SKM-1 (cell line): ENCODE measurements around the gene ARMH4.
A peak's percentile ranks its signal among the peaks of the same experiment; 100 is the strongest.

ENCODE experiments used
- DNase-seq: peaks from one replicate; lab custom pipeline; 2025; ENCODE audit not compliant: unreplicated experiment; lab: John Stamatoyannopoulos, UW

ARMH4 gene, protein sequence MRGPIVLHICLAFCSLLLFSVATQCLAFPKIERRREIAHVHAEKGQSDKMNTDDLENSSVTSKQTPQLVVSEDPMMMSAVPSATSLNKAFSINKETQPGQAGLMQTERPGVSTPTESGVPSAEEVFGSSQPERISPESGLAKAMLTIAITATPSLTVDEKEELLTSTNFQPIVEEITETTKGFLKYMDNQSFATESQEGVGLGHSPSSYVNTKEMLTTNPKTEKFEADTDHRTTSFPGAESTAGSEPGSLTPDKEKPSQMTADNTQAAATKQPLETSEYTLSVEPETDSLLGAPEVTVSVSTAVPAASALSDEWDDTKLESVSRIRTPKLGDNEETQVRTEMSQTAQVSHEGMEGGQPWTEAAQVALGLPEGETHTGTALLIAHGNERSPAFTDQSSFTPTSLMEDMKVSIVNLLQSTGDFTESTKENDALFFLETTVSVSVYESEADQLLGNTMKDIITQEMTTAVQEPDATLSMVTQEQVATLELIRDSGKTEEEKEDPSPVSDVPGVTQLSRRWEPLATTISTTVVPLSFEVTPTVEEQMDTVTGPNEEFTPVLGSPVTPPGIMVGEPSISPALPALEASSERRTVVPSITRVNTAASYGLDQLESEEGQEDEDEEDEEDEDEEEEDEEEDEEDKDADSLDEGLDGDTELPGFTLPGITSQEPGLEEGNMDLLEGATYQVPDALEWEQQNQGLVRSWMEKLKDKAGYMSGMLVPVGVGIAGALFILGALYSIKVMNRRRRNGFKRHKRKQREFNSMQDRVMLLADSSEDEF

DNA sequence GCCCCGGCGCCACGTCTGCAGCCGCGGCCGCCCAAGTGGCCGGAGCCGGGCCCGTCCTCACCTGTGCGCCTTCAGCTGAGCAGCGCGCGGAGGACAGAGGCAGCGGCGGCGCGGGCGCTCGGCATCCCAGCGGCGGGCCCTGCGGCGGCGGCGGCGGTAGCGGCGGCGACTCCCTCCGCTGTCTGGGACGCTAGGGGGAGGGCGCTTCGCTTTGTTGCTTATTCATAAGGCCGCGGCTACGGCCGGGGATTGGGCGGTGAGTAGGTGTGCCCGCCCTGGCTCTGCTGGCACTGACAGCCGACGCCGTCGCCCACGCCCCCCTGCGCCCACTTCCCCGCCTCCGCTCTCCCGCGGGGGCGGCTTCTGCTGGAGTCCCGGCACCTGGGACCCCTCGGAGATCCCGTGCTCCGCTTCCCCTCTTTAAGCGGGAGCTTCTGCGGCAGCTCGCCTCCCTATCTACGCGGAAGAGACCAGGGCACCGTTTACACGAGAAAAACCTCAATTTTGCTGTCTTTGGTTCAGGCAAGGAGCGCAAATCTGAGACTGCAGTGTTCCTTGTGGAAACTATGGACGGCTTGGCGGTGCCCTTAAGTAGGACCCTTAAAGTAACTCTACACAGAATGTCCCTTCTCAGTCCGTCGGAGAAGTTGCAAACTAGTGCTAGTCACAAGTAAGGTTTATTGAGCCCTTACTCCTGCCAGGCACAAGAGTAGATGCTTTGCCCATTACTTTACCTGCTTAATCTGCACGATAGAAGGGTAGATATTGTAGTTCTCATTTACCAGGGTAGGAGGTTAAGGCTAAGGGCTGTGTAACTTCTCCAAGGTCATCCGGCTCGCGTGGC is at the start of gene ARMH4:
Gene ARMH4, minus strand, starts transcription at position 200 of the 844 bp plus-strand sequence. CDS start 12,855 bp downstream, outside the sequence.
- no peak for DNase-seq

DNA sequence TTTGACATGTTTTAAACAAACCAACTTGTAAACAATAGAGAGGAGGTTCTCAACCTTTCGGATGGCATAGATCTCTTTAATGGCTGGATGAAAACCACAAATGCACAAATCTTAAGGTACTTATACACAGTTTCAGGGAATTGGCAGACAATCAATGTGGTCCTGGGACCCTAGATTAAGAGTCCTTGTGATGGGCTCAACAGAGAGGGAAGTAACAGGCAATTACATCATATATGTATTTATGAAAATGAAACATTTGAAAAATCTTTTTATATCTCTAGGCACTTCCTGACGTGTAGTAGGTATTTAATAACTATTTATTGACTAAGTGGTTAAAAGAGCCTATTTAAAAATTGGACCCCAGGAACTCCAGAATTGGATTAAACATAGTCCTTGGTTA is 48.8 kb upstream of the ARMH4 start:
- no peak for DNase-seq

DNA sequence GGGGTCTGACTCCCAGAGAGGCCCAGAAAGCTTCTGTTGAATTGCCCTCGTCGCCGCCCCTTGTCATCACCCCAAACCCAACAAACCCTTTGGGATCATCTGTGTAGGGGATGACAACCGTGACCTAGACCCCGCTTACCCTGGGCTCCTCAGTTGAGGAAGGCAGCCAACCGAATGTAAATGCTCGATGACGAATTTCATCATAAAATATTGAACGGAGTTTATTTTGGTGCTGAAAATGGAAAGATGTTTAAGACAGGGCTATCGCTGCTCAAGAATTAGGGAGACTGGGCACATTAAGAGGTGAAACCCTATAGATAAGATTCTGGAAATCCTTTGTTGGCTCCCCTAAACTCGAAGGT is 48.4 kb upstream of the ARMH4 start:
- no peak for DNase-seq

DNA sequence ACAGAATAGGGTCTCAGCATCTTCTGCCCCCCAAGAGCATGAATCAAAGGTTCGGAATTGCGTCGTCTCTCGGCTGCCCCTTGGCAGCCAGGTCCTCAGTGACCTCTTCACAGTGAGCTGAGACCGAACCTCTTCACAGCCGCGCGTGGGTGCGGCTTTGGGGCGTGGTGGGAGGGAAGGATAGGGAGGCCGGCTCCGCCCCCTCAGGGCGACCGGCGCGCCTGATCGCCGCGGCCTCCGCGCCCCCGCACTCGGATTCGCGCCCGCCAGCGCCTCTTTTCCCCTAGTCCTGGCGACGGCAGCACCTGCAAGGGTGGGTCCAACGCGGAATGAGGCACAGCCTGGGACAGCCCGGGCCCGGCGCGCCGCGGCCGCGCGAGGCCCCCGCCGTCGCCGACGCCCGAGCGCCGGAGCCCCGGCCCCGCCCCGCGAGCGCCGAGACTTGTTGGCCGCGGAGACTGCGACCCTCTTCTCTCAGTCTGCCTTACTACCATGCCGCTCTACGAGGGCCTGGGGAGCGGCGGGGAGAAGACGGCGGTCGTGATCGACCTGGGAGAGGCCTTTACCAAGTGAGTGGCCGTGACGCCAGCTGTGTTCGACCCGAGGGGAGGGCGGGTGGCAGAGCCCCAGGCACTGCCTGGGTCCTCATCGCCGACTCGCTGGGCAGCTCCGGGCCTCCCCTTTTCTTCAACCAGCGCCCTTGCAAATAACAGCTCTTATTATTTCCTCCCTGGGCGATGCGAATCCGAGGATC is 47.9 kb upstream of the ARMH4 start, which contains the start of gene ACTR10:
Gene ACTR10, plus strand, starts transcription at position 424 of the 754 bp plus-strand sequence. Its CDS starts 69 bp downstream, at position 493.
- peak; percentile 28 for DNase-seq

DNA sequence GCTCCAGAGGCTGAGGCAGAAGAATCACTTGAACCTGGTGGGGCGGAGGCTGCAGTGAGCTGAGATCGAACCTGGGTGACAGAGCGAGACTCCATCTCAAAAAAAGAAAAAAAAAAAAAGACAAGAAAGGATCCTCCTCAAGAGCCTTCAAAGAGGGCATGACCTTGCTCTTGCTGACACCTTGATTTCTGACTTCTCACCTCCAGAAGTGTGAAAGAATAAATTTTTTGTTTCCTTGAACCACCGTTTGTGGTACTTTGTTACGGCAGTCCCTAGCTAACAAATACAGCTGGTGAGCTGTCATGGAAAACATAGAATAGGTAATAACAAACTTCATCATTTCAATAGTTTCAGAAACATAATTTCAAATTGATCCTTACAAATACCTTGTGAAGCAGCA is 46.1 kb upstream of the ARMH4 start:
- no peak for DNase-seq

DNA sequence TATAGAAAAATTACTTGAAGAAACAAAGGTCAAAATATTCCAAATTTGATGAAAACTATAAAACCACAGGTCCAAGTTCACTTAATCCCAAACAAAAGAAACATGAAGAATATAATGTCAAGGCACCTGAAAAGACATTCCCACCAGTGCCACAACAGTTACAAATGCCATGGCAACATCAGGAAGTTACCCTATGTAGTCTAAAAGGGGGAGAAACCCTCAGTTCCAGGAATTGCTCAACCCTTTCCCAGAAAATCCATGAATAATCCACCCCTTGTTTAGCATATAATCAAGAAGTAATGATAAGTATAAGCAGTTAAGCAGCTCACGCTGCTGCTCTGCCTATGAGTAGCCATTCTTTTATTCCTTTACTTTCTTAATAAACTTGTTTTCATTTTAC is 44.2 kb upstream of the ARMH4 start:
- no peak for DNase-seq

DNA sequence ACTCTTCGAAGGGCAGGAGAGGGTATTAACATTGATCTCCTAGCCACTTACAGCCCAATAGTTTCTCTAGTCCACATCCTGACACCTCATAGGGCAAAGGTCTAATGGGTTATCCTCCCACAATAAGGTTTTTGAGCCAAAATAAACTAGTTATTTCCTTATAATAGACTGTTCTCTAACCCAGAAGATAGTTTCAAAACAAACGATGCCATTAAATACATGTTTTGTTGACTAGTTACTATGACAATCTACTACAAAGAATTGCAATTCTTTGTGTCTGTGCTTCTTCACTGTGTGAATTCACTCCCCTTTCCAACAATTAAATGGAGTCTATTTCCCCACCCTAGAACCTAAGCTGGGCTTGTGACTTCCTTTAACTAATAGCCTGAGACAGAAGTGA is 41.5 kb upstream of the ARMH4 start:
- DNase-seq, result no peak

DNA sequence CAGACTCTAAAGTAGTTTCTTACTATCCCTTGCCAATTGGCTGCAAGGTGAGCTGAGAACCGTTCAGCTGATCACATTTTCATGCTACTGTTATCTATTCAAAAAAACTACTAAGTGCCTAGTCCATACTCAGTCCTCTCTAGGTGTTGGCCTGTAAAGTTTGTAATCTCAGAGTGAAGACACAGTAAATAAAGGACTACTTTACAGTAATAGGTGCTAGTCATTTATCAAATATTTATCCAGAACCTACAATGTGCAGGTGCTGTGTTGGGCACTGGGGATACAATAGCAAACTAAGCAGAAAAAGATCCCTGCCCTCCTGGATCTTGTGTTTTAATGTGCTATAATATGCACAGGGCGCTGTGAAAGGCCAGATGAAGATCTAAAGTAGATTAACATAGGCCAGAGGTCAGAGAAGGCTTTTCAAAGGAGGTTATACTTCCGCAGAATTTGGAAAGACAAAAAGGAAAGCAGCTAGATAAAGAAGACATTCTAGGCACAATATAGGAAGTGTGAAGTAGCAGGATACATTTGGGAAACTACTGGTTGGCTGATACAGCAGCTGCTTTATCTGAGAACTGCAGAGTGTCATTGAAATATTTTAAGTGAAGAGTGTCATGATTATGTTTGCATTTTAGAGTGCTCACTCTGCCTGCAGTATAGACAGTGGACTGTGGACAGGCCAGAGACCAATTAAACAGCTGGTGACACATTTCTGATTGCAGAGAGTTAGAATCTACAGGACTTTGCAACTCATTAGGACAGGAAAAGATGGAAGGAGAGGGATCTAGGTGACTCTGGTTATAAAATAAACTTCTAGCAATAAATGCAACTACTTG is 40.0 kb upstream of the ARMH4 start:
- no peak for DNase-seq

DNA sequence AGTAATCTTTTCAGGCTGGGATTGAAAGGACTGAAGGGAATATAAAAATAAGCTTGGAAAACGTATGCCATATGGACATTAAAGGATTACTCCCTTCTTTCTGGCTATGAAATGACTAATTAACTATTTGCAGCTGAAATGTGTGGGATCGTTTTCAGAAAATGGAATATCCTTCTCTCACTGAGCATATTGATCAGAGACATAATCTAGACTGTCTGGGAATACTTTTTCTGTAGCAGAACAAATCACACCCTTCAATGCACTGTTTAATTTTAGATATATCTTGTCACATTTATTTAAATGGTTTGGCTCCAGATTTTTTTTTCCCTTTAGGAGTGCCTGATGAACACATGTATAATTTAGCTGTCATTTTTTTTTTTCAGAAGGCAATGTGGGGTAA is 37.2 kb upstream of the ARMH4 start:
- DNase-seq, result no peak

DNA sequence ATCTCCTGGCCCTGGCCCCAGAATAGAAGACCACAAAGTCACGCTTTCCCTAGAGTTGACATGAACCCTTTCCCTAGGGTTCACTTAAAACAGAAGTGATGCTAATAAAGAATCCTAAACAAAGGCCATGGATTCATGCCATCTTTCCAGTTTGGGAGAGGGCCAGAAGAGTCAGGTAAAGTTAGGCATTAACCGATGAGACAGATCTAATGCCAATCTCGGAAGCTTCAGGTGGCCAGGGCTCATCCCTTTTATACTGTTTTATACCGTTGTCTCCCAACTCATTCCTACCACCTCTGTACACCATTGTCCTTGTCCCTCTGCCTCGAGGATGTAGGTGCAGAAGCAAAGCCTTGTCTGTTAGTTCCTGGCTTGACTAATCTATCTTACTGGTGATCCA is 25.1 kb upstream of the ARMH4 start:
- DNase-seq, result no peak

DNA sequence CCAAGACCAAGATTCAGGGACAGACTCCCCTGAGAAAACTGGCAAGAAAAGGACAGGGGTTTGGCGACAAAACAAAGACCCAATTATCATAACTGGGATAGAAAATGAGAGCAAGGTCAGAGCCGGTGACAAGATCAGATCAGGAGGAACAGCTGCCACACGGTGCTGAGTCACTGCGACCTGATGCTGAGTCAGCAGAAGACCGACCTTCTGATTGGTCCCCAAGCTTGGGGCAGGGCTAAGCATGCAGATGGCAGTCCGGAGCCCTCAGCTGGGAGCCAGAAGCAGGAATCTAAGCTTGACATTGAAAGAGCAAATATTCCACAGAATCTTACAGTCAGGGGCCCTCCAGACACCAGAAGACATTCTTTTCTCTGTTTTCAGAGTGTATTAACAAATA is 19.1 kb upstream of the ARMH4 start:
- no peak for DNase-seq

DNA sequence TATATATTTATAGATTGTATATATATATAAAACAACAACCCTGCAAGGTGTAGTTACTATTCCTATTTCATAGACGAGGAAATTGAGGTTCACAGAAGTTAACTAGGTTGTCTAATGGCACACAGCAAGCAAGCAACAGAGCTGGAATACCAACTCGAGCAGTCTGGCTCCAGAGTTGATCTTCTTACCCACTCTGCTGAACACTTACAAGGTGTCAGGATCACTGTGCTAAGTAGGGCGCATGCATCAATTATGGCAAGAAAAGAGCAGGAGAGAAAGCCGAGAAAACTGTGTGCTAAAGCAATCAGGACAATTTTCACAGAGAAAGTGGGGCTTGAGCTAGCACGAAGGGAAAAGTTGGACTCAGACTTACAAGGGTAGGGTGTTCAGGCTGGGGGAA is 15.9 kb upstream of the ARMH4 start:
- DNase-seq, result no peak

DNA sequence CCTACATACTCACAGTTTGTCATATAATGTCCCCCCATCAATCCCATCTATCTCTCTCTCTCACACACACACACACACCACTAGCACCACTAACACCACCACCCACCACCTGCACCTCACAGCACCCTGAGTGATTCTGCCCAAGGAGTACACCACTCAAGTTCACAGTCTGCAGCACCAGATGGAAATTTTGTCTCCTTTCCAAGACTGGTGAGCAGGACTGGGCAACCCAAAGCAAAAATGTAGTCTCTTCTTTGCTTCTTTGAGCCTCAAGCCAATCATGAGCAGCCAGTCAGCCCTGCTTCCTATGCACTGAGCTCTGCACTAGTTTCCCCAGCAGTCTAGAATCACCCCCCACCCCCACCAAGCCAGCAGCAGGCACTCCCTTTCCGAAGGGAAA is 15.0 kb upstream of the ARMH4 start:
- no peak for DNase-seq

DNA sequence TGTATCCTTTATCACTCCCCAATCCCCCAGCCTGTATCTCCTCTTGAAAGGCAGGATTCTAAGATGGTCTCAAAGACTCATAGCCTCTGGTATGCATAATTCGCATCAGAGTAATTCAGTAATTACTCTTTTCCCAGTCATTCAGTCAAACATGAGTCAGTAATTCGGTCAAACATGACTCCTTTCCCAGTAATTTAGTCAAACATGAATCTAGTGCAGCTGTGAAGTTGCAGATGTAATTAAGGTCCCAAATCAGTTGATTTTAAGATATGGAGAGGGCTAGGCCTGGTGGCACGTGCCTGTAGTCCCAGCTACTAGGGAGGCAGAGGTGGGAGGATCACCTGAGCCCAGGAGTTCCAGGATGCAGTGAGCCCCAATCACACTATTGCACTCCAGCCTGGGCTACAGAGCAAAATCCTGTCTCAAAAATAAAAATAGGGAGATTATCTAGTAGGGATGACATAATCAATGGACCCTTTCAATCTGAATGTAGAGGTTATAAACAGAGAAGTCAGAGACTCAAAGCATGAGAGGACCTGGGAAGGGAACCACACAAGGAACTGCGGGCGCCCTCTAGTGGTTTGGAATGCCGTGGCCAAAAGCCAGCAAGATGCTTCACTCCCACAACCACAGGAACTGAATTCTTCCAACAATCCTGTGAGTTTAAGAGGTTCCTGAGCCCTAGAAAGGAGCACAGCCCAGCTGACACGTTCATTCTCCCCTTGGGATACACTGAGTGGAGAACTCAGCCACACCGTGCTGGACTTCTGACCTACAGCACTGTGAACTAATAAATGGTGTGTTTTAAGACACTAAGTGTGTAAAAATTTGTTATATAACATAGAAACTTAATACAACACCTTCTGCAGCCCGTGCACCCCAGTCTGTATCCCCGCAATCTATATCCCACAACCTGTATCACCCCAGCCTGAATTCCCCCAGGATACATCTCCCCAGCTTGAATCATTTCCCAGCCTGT is 14.3 kb upstream of the ARMH4 start:
- DNase-seq, result peak; percentile 8

DNA sequence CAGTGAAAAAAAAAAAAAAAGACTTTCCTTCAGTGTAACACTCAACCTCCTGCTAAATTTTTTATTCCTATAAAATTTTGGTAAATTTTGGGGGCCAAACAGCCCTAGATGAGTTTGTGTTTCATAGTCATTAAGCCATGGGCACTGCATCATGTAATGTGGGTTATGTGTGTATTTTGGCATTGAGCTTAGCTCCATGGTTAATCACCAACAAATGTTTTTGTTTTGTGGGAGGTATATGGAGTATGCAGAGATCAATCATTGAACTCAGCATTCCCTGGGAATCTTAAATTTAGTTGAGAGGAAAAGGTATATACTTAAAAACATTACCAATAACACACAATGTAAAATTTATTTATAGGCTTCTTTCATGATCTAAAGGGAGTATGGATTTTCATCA is 8.5 kb upstream of the ARMH4 start:
- no peak for DNase-seq

DNA sequence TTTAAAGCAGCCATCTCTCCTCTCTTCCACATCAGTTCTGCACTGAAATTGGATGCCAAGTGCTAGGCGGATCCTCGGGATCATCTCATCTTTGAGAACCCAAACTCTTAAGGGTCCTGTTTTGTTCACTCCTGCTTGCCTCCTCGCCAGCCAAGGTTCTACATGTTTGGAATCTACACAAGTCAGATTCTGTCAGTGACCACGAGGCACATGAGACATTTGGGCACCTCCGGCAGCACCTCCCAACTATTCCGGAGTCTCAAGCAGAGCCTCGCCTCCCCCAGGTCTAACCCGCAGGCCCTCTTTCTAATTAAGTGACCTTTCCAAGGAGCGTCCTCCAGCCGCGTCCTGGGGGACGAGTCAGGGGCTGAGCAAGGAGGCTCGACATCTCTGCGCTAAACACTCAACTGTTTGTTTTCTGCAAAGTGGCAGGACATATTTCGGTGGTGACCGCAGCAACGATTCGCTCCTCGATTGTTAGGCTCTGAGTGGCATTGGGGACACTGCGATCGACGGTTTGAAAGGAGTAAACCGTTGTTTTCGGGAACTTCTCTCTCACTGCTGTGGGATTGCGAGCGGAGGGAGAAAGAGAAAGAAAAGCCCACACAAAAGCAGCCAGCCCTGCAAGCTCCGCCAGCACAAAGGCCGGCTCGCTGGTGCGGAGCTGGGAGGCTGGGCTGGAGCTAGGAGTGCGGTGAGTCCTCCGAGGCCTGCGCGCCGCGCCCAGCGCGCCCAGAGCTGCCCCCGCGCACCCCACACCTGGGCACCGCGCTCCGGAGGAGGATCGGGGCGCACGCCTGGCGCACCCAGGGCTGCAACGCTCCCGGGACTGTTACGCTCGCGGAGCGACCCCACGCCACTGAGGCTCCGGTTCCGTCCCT is 640 bp downstream of the ARMH4 start:
- no peak for DNase-seq

DNA sequence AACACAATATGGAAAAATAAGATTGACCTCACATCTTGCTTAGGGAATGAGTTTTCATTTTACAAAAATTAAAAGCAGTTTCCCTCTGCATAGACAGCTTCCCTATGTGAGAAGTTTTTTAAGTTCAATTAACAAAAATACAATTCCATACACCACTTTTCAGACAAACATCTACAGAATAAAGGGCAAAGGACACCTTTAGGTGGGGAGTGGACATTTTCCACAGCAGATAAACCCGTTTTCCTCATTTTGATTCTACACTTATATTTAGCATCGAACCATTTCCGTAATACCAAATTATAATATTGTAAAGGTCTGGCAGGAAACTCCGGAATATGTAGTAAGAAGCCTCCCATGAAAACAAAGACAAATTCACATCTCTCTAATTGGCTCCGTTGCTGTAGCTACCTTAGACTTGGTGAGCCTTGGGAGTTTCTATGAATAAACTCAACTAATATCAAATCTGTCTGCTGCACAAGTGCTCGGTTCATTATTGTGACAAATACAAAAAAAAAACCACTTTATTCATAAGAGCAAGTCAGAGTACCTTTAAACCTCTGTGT is 1.7 kb downstream of the ARMH4 start:
- DNase-seq, result no peak
